H1 (cell line): ENCODE data around the gene GSTM2. TPM values are rescaled to one million over a fixed set of nuclear protein-coding genes. Genes with fewer than 3 reads are reported as not detected.

Experiments
- CTCF ChIA-PET: fragments of 300-600 bp; sonication (Branson Sonifier 250); formaldehyde crosslinking; loops from one replicate; lab custom pipeline; 2021; ENCODE audit not compliant: partially characterized antibody; lab: Charles Lee
- POLR2A ChIA-PET: fragments of 300-600 bp; sonication (Branson Sonifier 250); formaldehyde crosslinking; loops from one replicate; lab custom pipeline; 2021; ENCODE audit warnings: inconsistent platforms; ENCODE audit not compliant: partially characterized antibody; lab: Charles Lee
- DNase-seq, 2 experiments: peaks; one replicate each; pipeline versions ENCODE4 v3.0.0 to v3.0.0-alpha.2; 2010 to 2022; ENCODE audit warnings: low spot score in 2 of 2, low read depth in 1 of 2, mixed read lengths in 1 of 2
- FAIRE-seq: peaks from 2 replicates; lab custom pipeline; 2011; peaks lifted over from hg19 to GRCh38; lab: Jason Lieb, UNC
- H2AFZ ChIP-seq: 2 replicates; pipeline ENCODE4 v1.8.1; 2012; ENCODE audit warnings: low read length, inconsistent platforms
- H2AK5ac ChIP-seq: 2 replicates; pipeline ENCODE4 v1.6.1; 2013; ENCODE audit warnings: low read depth, low read length
- H2BK120ac ChIP-seq: replicated peaks from 2 replicates; pipeline ENCODE3; 2013; ENCODE audit warnings: low read depth, low read length, inconsistent platforms
- H2BK12ac ChIP-seq: 2 replicates; pipeline ENCODE4 v1.6.1; 2013; ENCODE audit warnings: low read depth, low read length
- H2BK15ac ChIP-seq: 2 replicates; pipeline ENCODE4 v1.6.1; 2013; ENCODE audit warnings: low read length
- H2BK20ac ChIP-seq: 2 replicates; pipeline ENCODE4 v1.6.1; 2013; ENCODE audit warnings: low read length
- H2BK5ac ChIP-seq: 2 replicates; pipeline ENCODE4 v1.6.1; 2013; ENCODE audit warnings: low read depth, low read length
- H3K14ac ChIP-seq: 2 replicates; pipeline ENCODE4 v1.6.1; 2013; ENCODE audit warnings: inconsistent platforms; ENCODE audit not compliant: insufficient read length
- H3K18ac ChIP-seq: 2 replicates; pipeline ENCODE4 v1.6.1; 2013; ENCODE audit warnings: low read length; ENCODE audit errors: extremely low read depth
- H3K23ac ChIP-seq: 2 replicates; pipeline ENCODE4 v1.6.1; 2013; ENCODE audit warnings: inconsistent platforms; ENCODE audit not compliant: insufficient read length
- H3K23me2 ChIP-seq: 2 replicates; pipeline ENCODE4 v1.6.1; 2013; ENCODE audit warnings: low read depth, low read length
- H3K27ac ChIP-seq: 2 replicates; pipeline ENCODE4 v1.6.1; 2011; ENCODE audit warnings: low read depth, low read length, inconsistent platforms
- H3K27me3 ChIP-seq, 4 experiments: replicated peaks in 1 of 4; 1 replicate in 1 of 4; 2 replicates in 3 of 4; pipeline versions ENCODE4 v1.6.1 to v1.8.1; 2011 to 2013; ENCODE audit warnings: low read length in 3 of 4, mild to moderate bottlenecking in 3 of 4, inconsistent platforms in 2 of 4, mixed read lengths in 2 of 4, moderate library complexity in 1 of 4; ENCODE audit not compliant: control insufficient read depth in 3 of 4, insufficient read depth in 3 of 4; ENCODE audit errors: extremely low read depth in 1 of 4
- H3K36me3 ChIP-seq, 4 experiments: 2 replicates each; pipeline versions ENCODE4 v1.6.1 to v1.8.1; 2011 to 2013; ENCODE audit warnings: mild to moderate bottlenecking in 4 of 4, low read length in 3 of 4, moderate library complexity in 2 of 4, control low read depth in 1 of 4, inconsistent platforms in 1 of 4; ENCODE audit not compliant: insufficient read depth in 4 of 4, control insufficient read depth in 2 of 4
- H3K4ac ChIP-seq: replicated peaks from 2 replicates; pipeline ENCODE3; 2013; ENCODE audit warnings: low read length, low read depth, mixed read lengths, inconsistent platforms; ENCODE audit not compliant: insufficient read length
- H3K4me1 ChIP-seq, 4 experiments: replicated peaks in 1 of 4; 1 replicate in 1 of 4; 2 replicates in 3 of 4; pipeline versions ENCODE4 v1.6.1 to v1.8.1; 2011 to 2013; ENCODE audit warnings: low read length in 3 of 4, inconsistent platforms in 2 of 4, mixed read lengths in 1 of 4; ENCODE audit not compliant: insufficient read depth in 4 of 4, control insufficient read depth in 3 of 4
- H3K4me2 ChIP-seq, 2 experiments: 2 replicates each; pipeline versions ENCODE4 v1.6.1 to v1.8.1; 2011 to 2013; ENCODE audit warnings: low read depth in 2 of 2, low read length in 2 of 2, control low read depth in 1 of 2, inconsistent platforms in 1 of 2, mild to moderate bottlenecking in 1 of 2; ENCODE audit not compliant: insufficient read depth in 1 of 2
- H3K4me3 ChIP-seq, 4 experiments: fragments of 200-600, 300-600 bp in 1 of 4; sonication (generic), shearing (Covaris generic), sonication (Bioruptor Twin) in 1 of 4; 2 replicates each; pipeline versions ENCODE4 v1.5.1 to v1.8.1; 2011 to 2016; ENCODE audit warnings: low read length in 4 of 4, low read depth in 3 of 4, control low read depth in 2 of 4, inconsistent platforms in 2 of 4, mild to moderate bottlenecking in 2 of 4, mixed read lengths in 1 of 4, moderate library complexity in 1 of 4; ENCODE audit not compliant: insufficient read depth in 2 of 4; ENCODE audit errors: extremely low read depth in 1 of 4
- H3K56ac ChIP-seq: replicated peaks from 2 replicates; pipeline ENCODE3; 2013; ENCODE audit warnings: low read depth, mild to moderate bottlenecking, mixed read lengths, low read length, inconsistent platforms; ENCODE audit not compliant: insufficient read length
- H3K79me1 ChIP-seq: 2 replicates; pipeline ENCODE4 v1.6.1; 2013; ENCODE audit warnings: low read depth, low read length, control low read depth
- H3K79me2 ChIP-seq, 2 experiments: 2 replicates each; pipeline versions ENCODE4 v1.6.1 to v1.8.1; 2012 to 2013; ENCODE audit warnings: low read length in 2 of 2, mild to moderate bottlenecking in 2 of 2, inconsistent platforms in 1 of 2; ENCODE audit not compliant: insufficient read depth in 2 of 2, control insufficient read depth in 1 of 2
- H3K9ac ChIP-seq, 4 experiments: replicated peaks in 1 of 4; 1 replicate in 1 of 4; 2 replicates in 3 of 4; pipeline versions ENCODE4 v1.6.1 to v1.8.1; 2011 to 2013; ENCODE audit warnings: low read depth in 3 of 4, low read length in 3 of 4, control low read depth in 2 of 4, mild to moderate bottlenecking in 2 of 4, moderate library complexity in 2 of 4, inconsistent platforms in 1 of 4; ENCODE audit errors: extremely low read depth in 1 of 4
- H3K9me3 ChIP-seq, 2 experiments: 2 replicates each; pipeline versions ENCODE4 v1.6.1 to v1.8.1; 2012 to 2013; ENCODE audit warnings: mild to moderate bottlenecking in 2 of 2, moderate library complexity in 2 of 2, control low read depth in 1 of 2, inconsistent platforms in 1 of 2, low read depth in 1 of 2, low read length in 1 of 2, mixed read lengths in 1 of 2; ENCODE audit not compliant: insufficient read depth in 2 of 2
- H4K20me1 ChIP-seq, 2 experiments: replicated peaks in 1 of 2; 2 replicates each; pipeline versions ENCODE3 to v1.8.1; 2011 to 2013; ENCODE audit warnings: inconsistent platforms in 2 of 2, low read length in 2 of 2, mild to moderate bottlenecking in 1 of 2; ENCODE audit not compliant: insufficient read depth in 2 of 2, control insufficient read depth in 1 of 2
- H4K5ac ChIP-seq: 2 replicates; pipeline ENCODE4 v1.6.1; 2013; ENCODE audit warnings: low read length, low read depth, mixed read lengths, inconsistent platforms; ENCODE audit not compliant: insufficient read length
- H4K8ac ChIP-seq: 2 replicates; pipeline ENCODE4 v1.8.0; 2013; ENCODE audit warnings: mild to moderate bottlenecking, moderate library complexity, low read length, inconsistent platforms; ENCODE audit not compliant: insufficient read depth; ENCODE audit errors: extremely low read depth
- H4K91ac ChIP-seq: replicated peaks from 2 replicates; pipeline ENCODE3; 2013; ENCODE audit warnings: low read length, mixed read lengths, inconsistent platforms; ENCODE audit not compliant: insufficient read length
- POU5F1 ChIP-seq: IDR thresholded peaks from 2 replicates; pipeline ENCODE4 v1.6.1; 2011; ENCODE audit warnings: low read depth, mild to moderate bottlenecking, low read length, moderate library complexity
- SP4 ChIP-seq: IDR thresholded peaks from 2 replicates; pipeline ENCODE4 v1.6.1; 2012; ENCODE audit warnings: low read length, inconsistent platforms
- TAF1 ChIP-seq: IDR thresholded peaks from 2 replicates; pipeline ENCODE4 v1.6.1; 2011; ENCODE audit warnings: mild to moderate bottlenecking, low read depth, low read length
- TAF7 ChIP-seq: optimal IDR thresholded peaks from 2 replicates; pipeline ENCODE3; 2011; ENCODE audit warnings: low read depth, mild to moderate bottlenecking, inconsistent platforms, low read length, moderate library complexity, borderline replicate concordance
- WGBS, 2 experiments: shearing (Covaris generic) in 1 of 2; methylation state at CpG; one replicate each; pipeline versions ENCODE4 v1.1.6 to v1.1.7; 2013 to 2015; ENCODE audit warnings: low lambda C conversion rate in 2 of 2, mixed read lengths in 2 of 2, inconsistent platforms in 1 of 2, low coverage in 1 of 2, missing lambda C conversion rate in 1 of 2; ENCODE audit not compliant: insufficient replicate concordance in 2 of 2, insufficient coverage in 1 of 2, insufficient read length in 1 of 2; ENCODE audit errors: extremely low coverage in 1 of 2, missing lambda C conversion rate in 1 of 2; 5-methylcytosine and 5-hydroxymethylcytosine counted together
- polyA plus RNA-seq, 7 experiments: library from polyadenylated mRNA; depleted of rRNA in 3 of 7; stranded (reverse) in 5 of 7; unstranded in 2 of 7; fragments of >200 nt in 5 of 7; fragments of 200-250 nt in 2 of 7; gene quantifications; 1 replicate in 5 of 7; 2 replicates in 1 of 7; 4 replicates in 1 of 7; pipeline versions ENCODE4 v1.2.1 to v1.2.3, GENCODE V29; 2011 to 2013; ENCODE audit warnings: missing spikeins in 2 of 7, mixed read lengths in 2 of 7
- total RNA-seq: library from RNA; stranded (reverse); fragmentation: NEBNext Ultra II Directional; extraction: Animal tissue kit (Norgen Biotek cat#: 25700); gene quantifications from 2 replicates; pipeline ENCODE4 v1.2.1, GENCODE V29; 2021
- TF ChIP-seq, protein P1 (sequence below): IDR thresholded peaks from 2 replicates; pipeline ENCODE4 v1.6.1; 2012; ENCODE audit warnings: inconsistent platforms

The GSTM2 gene
- total and polyA plus RNA-seq, 2 of the 8 experiments (the other 6 are each of a cell fraction or from before 2014, with no cell fraction given): 9.6 to 23.1 TPM

- H3K79me2 ChIP-seq: no peaks in the 10 kb centered on the region
- no peak overlapping the region for H3K4me2 ChIP-seq
- no peak overlapping the region for H4K5ac ChIP-seq
- no peaks in the 10 kb centered on the region for H3K79me1 ChIP-seq
- H3K23me2 ChIP-seq: no peaks in the 10 kb centered on the region
- ChIA-PET POLR2A (interaction anchor here (0.8 to 4.5 kb wide), 3 partner anchors 28 to 91 kb away, joined by 3 to 18 read pairs (median 4); partner anchors contain the start of gene GSTM1), CTCF (interaction anchor here (1.0 to 10.7 kb wide), 14 partner anchors 12 to 346 kb away, joined by 3 to 293 read pairs (median 7); partner anchors contain the start of genes GNAI3 and GSTM4)
- H3K56ac ChIP-seq: no peak overlapping the region
- peaks cover 5 to 8% (median 6%) of the 10 kb centered on the region in 4 experiments; a peak in 6 of 7 replicates for H3K4me1 ChIP-seq
- no peak overlapping the region for H3K4me3 ChIP-seq
- no peak overlapping the region for H4K8ac ChIP-seq
- no peak overlapping the region for H3K9ac ChIP-seq
- H2BK15ac ChIP-seq: no peak overlapping the region
- no peak overlapping the region for H3K23ac ChIP-seq
- H2BK20ac ChIP-seq: no peak overlapping the region
- DNase-seq (peak in 1 of 2 experiments; percentile 30), FAIRE-seq (no peak)
- no peak overlapping the region for H2BK12ac ChIP-seq
- no peak overlapping the region for H2BK120ac ChIP-seq
- no peak overlapping the region for H3K27ac ChIP-seq
- no peaks in the 10 kb centered on the region for H3K9me3 ChIP-seq
- H2AK5ac ChIP-seq: no peak overlapping the region
- TF ChIP-seq TAF7 (no peak), TAF1 (no peak), SP4 (no peak), POU5F1 (no peak)
- TF ChIP-seq, protein P1, sequence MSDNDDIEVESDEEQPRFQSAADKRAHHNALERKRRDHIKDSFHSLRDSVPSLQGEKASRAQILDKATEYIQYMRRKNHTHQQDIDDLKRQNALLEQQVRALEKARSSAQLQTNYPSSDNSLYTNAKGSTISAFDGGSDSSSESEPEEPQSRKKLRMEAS: no peak
- H2BK5ac ChIP-seq: no peak overlapping the region
- whole genome bisulfite sequencing, 2 experiments: 92% methylated on average over 7 of the region's 7 CpGs; no CpG with 5 or more reads in 1 of the 2 experiments
- H4K20me1 ChIP-seq: peaks cover 0 to 2% of the 10 kb centered on the region in 2 experiments
- no peaks in the 10 kb centered on the region; a peak in 1 of 7 replicates for H3K27me3 ChIP-seq
- H3K14ac ChIP-seq: no peak overlapping the region
- no peak overlapping the region for H4K91ac ChIP-seq
- no peaks in the 10 kb centered on the region for H3K36me3 ChIP-seq
- H2AFZ ChIP-seq: no peak overlapping the region
- H3K4ac ChIP-seq: no peak overlapping the region
- H3K18ac ChIP-seq: no peak overlapping the region
These were observed 30.4 kb upstream of the GSTM2 start for GRCh38 chr1:109637446-109637845.
